Measurements from ENCODE around the gene AP1S1.
"Not testable (repeated sequence)": the region's sequence is repeated elsewhere in the genome, so short reads cannot be mapped to it uniquely, and the experiment has no call there.

AP1S1 gene

GRCh38 chr7:101201695-101202602 lies 47.7 kb downstream of the AP1S1 start:
- no peak for DNase-seq (ENCODE audit: low read depth, low spot score)
- Histone ChIP-seq H3K9me3 (ENCODE audit: control insufficient read depth, insufficient read depth, low read length) (no peaks in the 10 kb centered on the region), H3K4me1 (ENCODE audit: control insufficient read depth, insufficient read depth, low read length) (peaks cover 6% of the 10 kb centered on the region; the same call in 1 of the 2 replicates), H3K36me3 (ENCODE audit: control insufficient read depth, insufficient read depth, low read length) (no peaks in the 10 kb centered on the region), H3K27me3 (ENCODE audit: control insufficient read depth, insufficient read depth, low read length) (no peaks in the 10 kb centered on the region), H3K4me3 (ENCODE audit: low read length) (peak overlapping the region; percentile 35; the same call in 1 of the 2 replicates), H3K27ac (ENCODE audit: low read length) (no peak overlapping the region)
- WGBS (ENCODE audit: insufficient coverage, insufficient read length): no CpG with 5 or more reads among the region's 75 CpGs

- H3K4me1 ChIP-seq (ENCODE audit: control insufficient read depth, insufficient read depth, low read length): peaks cover 6% of the 10 kb centered on the region; the same call in 1 of the 2 replicates
- DNase-seq (ENCODE audit: low read depth, low spot score): no peak
- WGBS (ENCODE audit: insufficient coverage, insufficient read length): no CpG with 5 or more reads among the region's 5 CpGs
- no peaks in the 10 kb centered on the region for H3K9me3 ChIP-seq (ENCODE audit: control insufficient read depth, insufficient read depth, low read length)
- H3K27ac ChIP-seq (ENCODE audit: low read length): no peak overlapping the region
- H3K4me3 ChIP-seq (ENCODE audit: low read length): no peak overlapping the region; the same call in 1 of the 2 replicates
- 0 out of 2 replicates have a peak, but pooled peaks cover 3% of the 10 kb centered on the region for H3K36me3 ChIP-seq (ENCODE audit: control insufficient read depth, insufficient read depth, low read length)
- H3K27me3 ChIP-seq (ENCODE audit: control insufficient read depth, insufficient read depth, low read length): no peaks in the 10 kb centered on the region
Observed at GRCh38 chr7:101202603-101202918, 48.3 kb downstream of the AP1S1 start.

- H3K27me3 ChIP-seq (ENCODE audit: control insufficient read depth, insufficient read depth, low read length); DNase-seq (ENCODE audit: low read depth, low spot score); H3K9me3 ChIP-seq (ENCODE audit: control insufficient read depth, insufficient read depth, low read length); H3K4me1 ChIP-seq (ENCODE audit: control insufficient read depth, insufficient read depth, low read length); H3K4me3 ChIP-seq (ENCODE audit: low read length); H3K27ac ChIP-seq (ENCODE audit: low read length); H3K36me3 ChIP-seq (ENCODE audit: control insufficient read depth, insufficient read depth, low read length): not testable (repeated sequence)
- WGBS (ENCODE audit: insufficient coverage, insufficient read length): no CpG with 5 or more reads among the region's 22 CpGs
Observed at GRCh38 chr7:101203740-101204738, 49.8 kb downstream of the AP1S1 start.

- Histone ChIP-seq H3K4me3 (ENCODE audit: low read length) (no peak overlapping the region), H3K9me3 (ENCODE audit: control insufficient read depth, insufficient read depth, low read length) (no peaks in the 10 kb centered on the region), H3K4me1 (ENCODE audit: control insufficient read depth, insufficient read depth, low read length) (peaks cover 2% of the 10 kb centered on the region; the same call in 1 of the 2 replicates), H3K27ac (ENCODE audit: low read length) (no peak overlapping the region), H3K27me3 (ENCODE audit: control insufficient read depth, insufficient read depth, low read length) (no peaks in the 10 kb centered on the region), H3K36me3 (ENCODE audit: control insufficient read depth, insufficient read depth, low read length) (0 out of 2 replicates have a peak, but pooled peaks cover 4% of the 10 kb centered on the region)
- no CpG with 5 or more reads among the region's 32 CpGs for WGBS (ENCODE audit: insufficient coverage, insufficient read length)
- no peak for DNase-seq (ENCODE audit: low read depth, low spot score)
Observed at GRCh38 chr7:101205901-101206664, 51.8 kb downstream of the AP1S1 start.

GRCh38 chr7:101206665-101207042 lies 52.4 kb downstream of the AP1S1 start:
- no CpG with 5 or more reads among the region's 19 CpGs for WGBS (ENCODE audit: insufficient coverage, insufficient read length)
- H3K27ac ChIP-seq (ENCODE audit: low read length): no peak overlapping the region

GRCh38 chr7:101207459-101207858 lies 53.2 kb downstream of the AP1S1 start:
- no peak overlapping the region for H3K27ac ChIP-seq (ENCODE audit: low read length)
- no CpG with 5 or more reads among the region's 17 CpGs for WGBS (ENCODE audit: insufficient coverage, insufficient read length)

More at GRCh38 chr7:101206665-101207042, 52.4 kb downstream of the AP1S1 start:
- Histone ChIP-seq H3K9me3 (ENCODE audit: control insufficient read depth, insufficient read depth, low read length) (no peaks in the 10 kb centered on the region), H3K36me3 (ENCODE audit: control insufficient read depth, insufficient read depth, low read length) (0 out of 2 replicates have a peak, but pooled peaks cover 7% of the 10 kb centered on the region), H3K4me3 (ENCODE audit: low read length) (no peak overlapping the region), H3K4me1 (ENCODE audit: control insufficient read depth, insufficient read depth, low read length) (peaks cover 2% of the 10 kb centered on the region; the same call in 1 of the 2 replicates), H3K27me3 (ENCODE audit: control insufficient read depth, insufficient read depth, low read length) (no peaks in the 10 kb centered on the region)
- no peak for DNase-seq (ENCODE audit: low read depth, low spot score)

GRCh38 chr7:101208794-101209193 lies 54.5 kb downstream of the AP1S1 start:
- Histone ChIP-seq H3K36me3 (ENCODE audit: control insufficient read depth, insufficient read depth, low read length) (0 out of 2 replicates have a peak, but pooled peaks cover 7% of the 10 kb centered on the region), H3K4me1 (ENCODE audit: control insufficient read depth, insufficient read depth, low read length) (no peaks in the 10 kb centered on the region; the same call in 1 of the 2 replicates)

More at GRCh38 chr7:101207459-101207858, 53.2 kb downstream of the AP1S1 start:
- 0 out of 2 replicates have a peak, but pooled peaks cover 7% of the 10 kb centered on the region for H3K36me3 ChIP-seq (ENCODE audit: control insufficient read depth, insufficient read depth, low read length)
- H3K4me1 ChIP-seq (ENCODE audit: control insufficient read depth, insufficient read depth, low read length): no peaks in the 10 kb centered on the region
- no peak for DNase-seq (ENCODE audit: low read depth, low spot score)
- no peaks in the 10 kb centered on the region for H3K9me3 ChIP-seq (ENCODE audit: control insufficient read depth, insufficient read depth, low read length)
- H3K4me3 ChIP-seq (ENCODE audit: low read length): no peak overlapping the region
- no peaks in the 10 kb centered on the region for H3K27me3 ChIP-seq (ENCODE audit: control insufficient read depth, insufficient read depth, low read length)

GRCh38 chr7:101210143-101210542 lies 55.9 kb downstream of the AP1S1 start:
- Histone ChIP-seq H3K4me1 (ENCODE audit: control insufficient read depth, insufficient read depth, low read length) (no peaks in the 10 kb centered on the region; the same call in 1 of the 2 replicates), H3K4me3 (ENCODE audit: low read length) (no peak overlapping the region), H3K27ac (ENCODE audit: low read length) (no peak overlapping the region), H3K27me3 (ENCODE audit: control insufficient read depth, insufficient read depth, low read length) (no peaks in the 10 kb centered on the region), H3K9me3 (ENCODE audit: control insufficient read depth, insufficient read depth, low read length) (no peaks in the 10 kb centered on the region), H3K36me3 (ENCODE audit: control insufficient read depth, insufficient read depth, low read length) (0 out of 2 replicates have a peak, but pooled peaks cover 7% of the 10 kb centered on the region)
- DNase-seq (ENCODE audit: low read depth, low spot score): no peak
- WGBS (ENCODE audit: insufficient coverage, insufficient read length): no CpG with 5 or more reads among the region's 19 CpGs

More at GRCh38 chr7:101208794-101209193, 54.5 kb downstream of the AP1S1 start:
- Histone ChIP-seq H3K27me3 (ENCODE audit: control insufficient read depth, insufficient read depth, low read length) (no peaks in the 10 kb centered on the region), H3K4me3 (ENCODE audit: low read length) (no peak overlapping the region), H3K9me3 (ENCODE audit: control insufficient read depth, insufficient read depth, low read length) (no peaks in the 10 kb centered on the region), H3K27ac (ENCODE audit: low read length) (no peak overlapping the region)
- DNase-seq (ENCODE audit: low read depth, low spot score): no peak
- no CpG with 5 or more reads among the region's 14 CpGs for WGBS (ENCODE audit: insufficient coverage, insufficient read length)
